GM13976 (cell line): Measurements from ENCODE around the gene FTSJ1.
A peak's percentile ranks its signal among the peaks of the same experiment; 100 is the strongest.
"Not testable (repeated sequence)": the region's sequence is repeated elsewhere in the genome, so short reads cannot be mapped to it uniquely, and the experiment has no call there.

Source experiments
- DNase-seq: peaks from one replicate; pipeline ENCODE4 v3.0.0; 2012; ENCODE audit warnings: low spot score
- CTCF ChIP-seq: IDR thresholded peaks from 2 replicates; pipeline ENCODE4 v1.5.1; 2012; ENCODE audit warnings: borderline replicate concordance, mild to moderate bottlenecking; ENCODE audit not compliant: insufficient read depth; ENCODE audit errors: extremely low read depth, missing control alignments, control extremely low read depth
- in situ Hi-C: fragments of 300-500 bp; cut with MboI; formaldehyde crosslinking; loops from one replicate; pipeline ENCODE4 v1.12.0; 2022; ENCODE audit warnings: low sequenced_read_pairs, mixed read lengths, inconsistent platforms; ENCODE audit not compliant: unreplicated experiment

FTSJ1 gene

GRCh38 chrX:48516987-48517386, 41.0 kb downstream of the FTSJ1 start:
- in situ Hi-C loops, result no loop called here
- no peak for TF ChIP-seq CTCF
- DNase-seq, result no peak

GRCh38 chrX:48519481-48519880, 43.5 kb downstream of the FTSJ1 start:
- DNase-seq, in situ Hi-C loops: not testable (repeated sequence)

GRCh38 chrX:48520455-48520854, 44.5 kb downstream of the FTSJ1 start:
- no peak for TF ChIP-seq CTCF
- DNase-seq, result no peak
- in situ Hi-C loops, result no loop called here

GRCh38 chrX:48520976-48521352, 45.0 kb downstream of the FTSJ1 start:
- in situ Hi-C loops, result no loop called here
- DNase-seq, result no peak
- TF ChIP-seq CTCF, result no peak

GRCh38 chrX:48521353-48522243, 45.6 kb downstream of the FTSJ1 start, which contains the start of gene EBP:
EBP (plus strand) TSS chrX:48521808; CDS start chrX:48523772, 1,964 bp downstream.
- peak; percentile 90 for DNase-seq
- in situ Hi-C loops, result no loop called here
- no peak for TF ChIP-seq CTCF

- TF ChIP-seq CTCF, result no peak
- DNase-seq, result no peak
- in situ Hi-C loops, result no loop called here
Observed at GRCh38 chrX:48522291-48522690, 46.3 kb downstream of the FTSJ1 start.

DNA sequence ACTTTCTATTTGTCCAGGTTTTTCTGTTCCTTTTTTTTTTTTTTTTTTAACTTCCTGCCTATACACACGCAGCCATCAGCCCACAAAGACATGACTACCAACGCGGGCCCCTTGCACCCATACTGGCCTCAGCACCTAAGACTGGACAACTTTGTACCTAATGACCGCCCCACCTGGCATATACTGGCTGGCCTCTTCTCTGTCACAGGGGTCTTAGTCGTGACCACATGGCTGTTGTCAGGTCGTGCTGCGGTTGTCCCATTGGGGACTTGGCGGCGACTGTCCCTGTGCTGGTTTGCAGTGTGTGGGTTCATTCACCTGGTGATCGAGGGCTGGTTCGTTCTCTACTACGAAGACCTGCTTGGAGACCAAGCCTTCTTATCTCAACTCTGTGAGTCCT, 47.7 kb downstream of the FTSJ1 start:
- DNase-seq, result no peak
- TF ChIP-seq CTCF, result no peak
- in situ Hi-C loops, result no loop called here

GRCh38 chrX:48525853-48526252, 49.9 kb downstream of the FTSJ1 start:
- in situ Hi-C loops, DNase-seq: not testable (repeated sequence)
